MM.1S (cell line): Measurements from ENCODE around the gene RANGAP1.

Experiments
- CTCF ChIP-seq: fragments of 300-600 bp; sonication (generic); IDR thresholded peaks from 2 replicates; pipeline ENCODE4 v1.5.1; 2016; ENCODE audit warnings: antibody characterized with exemption, low read length, mixed read lengths
- EZH2 ChIP-seq: fragments of 300-600 bp; sonication (generic); optimal IDR thresholded peaks from 2 replicates; pipeline ENCODE3; 2017; ENCODE audit warnings: low read depth, mild to moderate bottlenecking, antibody characterized with exemption, low read length, mixed read lengths
- EZH2phosphoT487 ChIP-seq: fragments of 300-600 bp; sonication (generic); IDR thresholded peaks from 2 replicates; pipeline ENCODE4 v1.6.1; 2018; ENCODE audit warnings: antibody characterized with exemption, low read length

GRCh38 chr22:41215409-41215808 is 70.6 kb downstream of the RANGAP1 start:
- TF ChIP-seq CTCF (no peak), EZH2phosphoT487 (no peak), EZH2 (no peak)
